GM21786 (cell line): Measurements from ENCODE around the gene LDLRAD4.

Source experiments
- ATAC-seq: cut with Tn5 transposase; IDR thresholded peaks from one replicate; pipeline ENCODE4 v1.9.1; 2021; ENCODE audit not compliant: unreplicated experiment

LDLRAD4 gene

GRCh38 chr18:13555865-13556264 is 337.3 kb downstream of the LDLRAD4 start:
- no peak for ATAC-seq

GRCh38 chr18:13556502-13556901 is 337.9 kb downstream of the LDLRAD4 start:
- ATAC-seq, result no peak

DNA sequence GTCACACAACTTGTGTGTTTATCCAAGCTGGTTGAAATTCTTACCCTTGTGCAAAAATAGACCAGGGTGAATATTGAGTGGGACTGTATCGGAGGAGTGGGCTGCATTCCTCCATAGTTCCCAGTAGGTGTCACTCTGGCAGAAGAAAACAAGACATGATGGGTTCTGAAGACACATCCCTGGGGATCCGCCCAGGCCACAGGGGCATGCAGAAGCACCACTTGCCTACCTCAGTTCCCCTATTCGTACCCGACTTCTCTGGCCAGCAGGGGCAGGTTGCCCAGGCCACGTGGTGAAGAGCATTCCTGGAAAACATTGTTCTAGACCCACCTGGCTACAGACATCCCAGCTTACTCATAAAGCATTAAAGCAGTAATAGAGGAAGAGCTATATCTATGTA is 339.6 kb downstream of the LDLRAD4 start:
- ATAC-seq, result peak; percentile 45

- ATAC-seq, result no peak
Observed at GRCh38 chr18:13558790-13559189, 340.2 kb downstream of the LDLRAD4 start.

DNA sequence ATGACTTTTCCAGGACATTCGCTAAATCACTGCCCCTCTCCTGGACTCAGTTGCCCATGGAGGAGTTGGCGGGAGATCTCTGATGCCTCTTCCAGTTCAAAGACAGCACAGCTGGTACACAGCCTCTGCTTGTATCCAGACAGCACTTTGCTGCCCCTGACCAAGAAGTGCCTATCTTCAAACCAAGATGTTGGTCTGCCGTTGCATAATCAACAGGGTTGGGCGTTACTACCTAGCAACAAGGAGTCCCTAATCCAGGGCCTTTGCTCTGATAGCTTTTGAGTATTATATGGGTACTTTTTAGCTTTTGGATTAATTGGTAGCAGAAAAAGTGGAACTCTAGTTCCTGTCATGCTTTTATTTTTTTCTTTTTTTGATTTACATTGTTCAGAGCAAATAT is 341.2 kb downstream of the LDLRAD4 start:
- no peak for ATAC-seq

GRCh38 chr18:13560306-13560705 is 341.7 kb downstream of the LDLRAD4 start:
- no peak for ATAC-seq

- ATAC-seq, result peak; percentile 46
Observed at GRCh38 chr18:13562494-13563029, 344.0 kb downstream of the LDLRAD4 start.

GRCh38 chr18:13563390-13563805 is 344.8 kb downstream of the LDLRAD4 start:
- no peak for ATAC-seq

DNA sequence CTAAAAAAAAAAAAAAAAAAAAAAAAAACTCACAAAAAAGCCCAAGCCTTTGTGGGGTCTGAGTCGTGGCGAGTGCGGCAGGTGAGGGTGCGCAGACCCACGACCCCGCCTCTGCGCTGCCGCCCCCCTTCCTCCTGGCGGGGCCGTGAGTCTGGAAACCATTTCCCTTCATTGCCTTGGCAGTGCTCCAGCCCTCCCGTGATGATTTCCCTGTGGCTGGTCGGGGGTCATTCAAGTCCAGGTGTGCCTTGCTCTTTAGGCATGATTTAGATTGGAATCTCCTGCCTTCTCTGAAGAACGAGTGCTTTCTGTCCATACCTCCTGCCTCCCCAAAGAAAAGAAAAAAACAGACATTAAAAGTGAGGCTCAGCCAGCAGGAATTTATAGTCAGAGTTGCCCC is 346.0 kb downstream of the LDLRAD4 start:
- ATAC-seq, result no peak

DNA sequence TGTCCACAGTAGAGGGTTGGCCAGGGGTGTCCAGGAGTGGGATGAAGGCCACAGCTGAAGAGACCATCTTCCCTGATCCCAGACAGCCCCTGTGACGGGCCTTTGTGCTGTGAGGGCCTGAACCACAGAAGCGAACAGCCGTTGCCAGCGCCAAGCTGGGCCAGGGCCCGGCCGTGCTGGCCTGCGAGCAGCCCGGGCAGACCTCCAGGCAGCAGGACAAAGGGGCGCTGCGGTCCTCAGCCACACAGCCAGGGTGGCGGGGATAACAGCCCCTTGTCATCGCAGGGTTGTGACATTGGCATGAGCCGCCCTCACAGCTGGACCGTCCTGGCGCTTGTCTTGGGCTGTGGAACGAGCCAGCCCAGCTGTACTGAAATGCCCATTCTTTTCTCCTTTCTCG is 346.7 kb downstream of the LDLRAD4 start:
- ATAC-seq, result no peak

DNA sequence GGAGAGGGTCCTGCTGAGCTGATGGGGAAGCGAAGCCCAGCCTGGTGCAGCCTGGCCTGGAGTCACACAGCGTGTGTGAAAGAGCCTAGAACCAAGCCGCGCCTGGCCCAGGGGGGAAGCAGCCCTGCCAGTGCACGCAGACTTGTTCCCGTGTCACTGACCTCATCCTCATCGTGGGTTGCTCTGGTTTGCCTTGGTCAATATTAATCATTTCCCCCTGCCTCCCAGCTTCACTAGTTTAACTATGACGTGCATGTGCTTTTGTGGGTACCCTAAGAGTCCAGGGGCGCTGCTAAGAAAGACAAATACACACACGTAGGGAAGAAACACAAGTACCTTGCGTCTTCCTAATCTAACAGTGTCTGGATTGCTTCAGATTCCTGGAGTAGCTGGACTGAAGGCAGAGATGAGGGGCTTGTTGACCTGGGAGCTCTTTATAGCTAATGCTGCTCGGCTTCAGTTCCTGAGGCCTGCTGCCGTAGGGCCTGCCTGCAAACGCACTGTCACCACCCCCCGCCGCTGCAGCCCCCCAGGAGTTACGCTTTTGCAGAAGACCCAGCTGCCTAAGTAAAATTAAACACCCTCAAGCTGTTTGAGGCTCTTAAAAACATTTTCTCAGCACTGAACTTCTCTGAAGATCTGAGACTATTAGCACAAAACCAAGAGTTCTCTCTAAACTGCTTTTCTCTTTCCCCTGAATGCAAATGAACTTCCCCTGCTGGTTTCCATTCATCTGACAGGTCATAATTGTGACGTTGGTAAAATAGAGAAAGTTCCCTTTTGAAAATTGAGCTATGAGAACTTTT is 348.6 kb downstream of the LDLRAD4 start:
- ATAC-seq, result peak; percentile 51

- peak; percentile 56 for ATAC-seq
Observed at GRCh38 chr18:13568443-13569392, 350.2 kb downstream of the LDLRAD4 start.

DNA sequence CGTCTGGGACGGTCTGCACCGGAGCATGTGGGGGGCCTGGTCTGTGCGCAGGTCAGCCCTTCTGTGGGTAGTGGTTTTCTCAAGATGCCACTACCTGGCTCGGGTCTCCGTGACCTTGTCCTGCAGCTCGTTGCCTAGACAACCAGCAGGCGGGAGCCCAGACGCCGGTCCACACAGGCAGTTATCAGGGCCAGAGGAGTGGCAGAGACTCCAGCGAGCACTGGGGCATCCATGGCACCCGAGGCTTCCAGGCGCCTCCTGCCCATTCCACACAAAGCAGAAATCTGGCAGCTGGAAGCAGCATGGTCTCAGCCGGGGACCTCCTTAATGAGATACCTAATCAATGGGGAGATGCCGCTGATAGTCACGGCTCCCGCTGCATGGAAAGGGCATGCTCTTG is 351.7 kb downstream of the LDLRAD4 start:
- no peak for ATAC-seq

DNA sequence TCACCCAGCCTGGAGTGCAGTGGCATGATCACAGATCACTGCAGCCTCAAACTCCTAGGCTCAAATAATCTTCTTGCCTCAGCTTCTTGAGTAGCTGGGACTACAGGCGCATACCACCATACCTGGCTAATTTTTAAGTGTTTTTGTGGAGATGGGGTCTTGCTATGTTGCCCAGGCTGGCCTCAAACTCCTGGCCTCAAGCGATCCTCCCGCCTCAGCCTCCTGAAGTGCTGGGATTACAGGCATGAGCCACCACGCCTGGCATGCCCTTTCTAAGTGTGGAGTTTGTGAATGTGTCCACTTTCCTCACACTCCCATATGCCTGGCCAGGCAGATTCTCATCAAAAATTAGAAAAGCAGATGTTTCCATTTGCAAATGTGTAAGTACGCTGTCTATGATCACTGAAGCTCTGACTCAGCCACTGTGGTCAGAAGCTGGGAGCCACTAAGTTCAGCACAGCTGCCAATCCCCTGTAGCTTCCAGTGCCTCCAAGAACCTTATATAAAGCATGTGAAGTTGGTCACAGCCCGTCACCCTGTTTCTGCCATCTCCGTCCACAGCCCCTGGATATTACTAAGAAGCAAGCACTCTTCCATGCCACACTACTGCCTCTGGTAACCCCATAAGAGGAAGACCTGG is 352.4 kb downstream of the LDLRAD4 start:
- no peak for ATAC-seq

- ATAC-seq, result no peak
Observed at GRCh38 chr18:13572148-13572547, 353.6 kb downstream of the LDLRAD4 start.

DNA sequence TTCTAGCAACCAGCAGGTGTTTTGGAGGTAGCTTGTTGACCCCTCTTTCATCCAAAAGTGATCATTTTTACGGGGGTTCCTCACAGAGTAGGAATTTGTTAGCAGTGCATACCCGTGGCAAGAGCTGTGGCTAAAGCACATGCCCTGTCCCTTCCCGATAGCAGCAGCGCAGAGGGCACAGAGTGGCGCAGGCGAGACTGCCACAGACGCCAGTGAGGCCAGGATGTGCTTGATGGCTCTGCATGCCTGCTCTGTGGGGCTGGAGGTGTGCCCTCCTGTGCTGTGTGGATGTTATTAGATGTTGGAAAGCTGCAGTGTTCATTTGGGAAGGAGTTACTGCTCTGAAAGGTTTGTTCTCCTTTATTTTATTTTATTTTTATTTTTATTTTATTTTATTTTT is 354.2 kb downstream of the LDLRAD4 start:
- ATAC-seq, result no peak

DNA sequence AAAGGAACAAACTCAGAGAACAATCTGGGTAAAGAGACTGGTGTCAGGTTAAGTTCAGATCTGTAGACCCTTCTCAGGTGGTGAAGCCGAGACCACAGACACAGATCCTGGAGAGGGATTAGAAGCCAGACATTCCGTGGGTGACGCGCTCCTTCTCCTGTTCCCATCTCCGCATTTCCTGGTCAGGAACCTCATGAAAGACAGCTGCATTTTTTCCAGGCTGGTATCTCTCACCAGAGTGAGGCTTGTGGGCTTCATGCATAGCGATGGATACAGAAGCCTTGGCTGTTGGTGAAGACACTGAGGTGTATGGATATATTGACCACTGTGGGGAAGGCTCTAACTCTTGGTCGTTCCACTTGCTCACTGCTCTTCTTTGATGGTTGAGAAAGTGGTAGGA is 355.2 kb downstream of the LDLRAD4 start:
- no peak for ATAC-seq

- ATAC-seq, result no peak
Observed at GRCh38 chr18:13574355-13574754, 355.8 kb downstream of the LDLRAD4 start.

- no peak for ATAC-seq
Observed at GRCh38 chr18:13574761-13575160, 356.2 kb downstream of the LDLRAD4 start.

GRCh38 chr18:13576598-13576997 is 358.0 kb downstream of the LDLRAD4 start:
- peak; percentile 5 for ATAC-seq

GRCh38 chr18:13577091-13577697 is 358.6 kb downstream of the LDLRAD4 start:
- peak; percentile 87 for ATAC-seq
